ENCODE measurements around the gene NUBP1. TPM values are rescaled to one million over a fixed set of nuclear protein-coding genes. Genes with fewer than 3 reads are reported as not detected.

NUBP1 gene
- total and polyA plus RNA-seq, 9 of the 15 experiments (the other 6 are each of a cell fraction or from before 2014, with no cell fraction given) = 17.2 to 55.1 (median 35.6) TPM

GRCh38 chr16:10728003-10728887 is 15.4 kb upstream of the NUBP1 start:
- Histone ChIP-seq H3K4me2 (ENCODE audit: insufficient read depth, low read length) (no peak overlapping the region), H3K4me3 (no peak overlapping the region), H3K36me3 (ENCODE audit: control insufficient read depth, insufficient read depth, low read length) (no peaks in the 10 kb centered on the region), H2AFZ (ENCODE audit: low read depth, low read length) (no peak overlapping the region), H3K9me3 (replicated peaks; ENCODE audit: control insufficient read depth, insufficient read depth, low read depth, low read length) (no peaks in the 10 kb centered on the region), H3K9me1 (ENCODE audit: control insufficient read depth, insufficient read depth, low read length) (no peaks in the 10 kb centered on the region), H3K27ac (ENCODE audit: extremely low read depth, low read depth, low read length) (no peak overlapping the region), H4K20me1 (replicated peaks; ENCODE audit: control insufficient read depth, insufficient read depth, low read length) (no peaks in the 10 kb centered on the region), H3K4me1 (replicated peaks in 1 of 2; ENCODE audit: control insufficient read depth in 2 of 2, insufficient read depth in 2 of 2, low read length in 2 of 2) (no peaks in the 10 kb centered on the region; a peak in 1 of 5 replicates), H3K9ac (ENCODE audit: insufficient read depth in 1 of 2, low read depth in 2 of 2, low read length in 2 of 2) (no peak overlapping the region), H3K27me3 (ENCODE audit: control insufficient read depth in 2 of 2, insufficient read depth in 2 of 2, low read length in 2 of 2) (peaks cover 13 to 33% of the 10 kb centered on the region in 2 experiments), H3K79me2 (ENCODE audit: control insufficient read depth, insufficient read depth, low read length) (no peaks in the 10 kb centered on the region)
- ATAC-seq = no peak
- WGBS (ENCODE audit: insufficient coverage, low coverage, missing lambda C conversion rate) = 13% methylated on average over 16 of the region's 16 CpGs
- intact Hi-C loops (cut with micrococcal nuclease) = no loop called here
- no peak for DNase-seq (ENCODE audit: extremely low read depth in 1 of 4, low spot score in 3 of 4)
- ChIA-PET CTCF (ENCODE audit: low intra/inter-chr PET ratio) (no interaction called here), POLR2A (interaction anchor here (1.1 kb wide), 1 partner anchor 14 kb away, joined by 4 read pairs; no protein-coding TSS in a partner anchor)
- FAIRE-seq = no peak
- BruUV-seq (replicated peaks) = no TSS peak
- in situ Hi-C loops (cut with MboI) = no loop called here
- TF ChIP-seq ZNF778 (CRISPR knock-in tag; IDR thresholded peaks at IDR 0.05) (no peak), TOE1 (IDR thresholded peaks at IDR 0.05; ENCODE audit: borderline replicate concordance) (no peak), TOE1 (CRISPR knock-in tag; IDR thresholded peaks at IDR 0.05; ENCODE audit: borderline replicate concordance, low read depth) (no peak), MYBL2 (IDR thresholded peaks at IDR 0.05; ENCODE audit: low read depth) (no peak), MYBL2 (CRISPR knock-in tag; IDR thresholded peaks at IDR 0.05; ENCODE audit: borderline replicate concordance) (no peak), RBM15 (IDR thresholded peaks at IDR 0.05; ENCODE audit: insufficient read depth, low read length) (no peak), ARHGAP35 (IDR thresholded peaks at IDR 0.05; ENCODE audit: partially characterized antibody) (no peak), KDM4B (IDR thresholded peaks at IDR 0.05; ENCODE audit: borderline replicate concordance in 2 of 2, low read depth in 1 of 2) (no peak), ZNF384 (IDR thresholded peaks at IDR 0.05; ENCODE audit: low read depth, low read length) (no peak), ARID4B (CRISPR knock-in tag; IDR thresholded peaks at IDR 0.05) (no peak), NR2C2 (CRISPR knock-in tag; IDR thresholded peaks at IDR 0.05) (no peak), NR2C2 (tag; IDR thresholded peaks at IDR 0.05) (no peak), ZFPM2 (CRISPR knock-in tag; IDR thresholded peaks at IDR 0.05) (no peak), ZZZ3 (IDR thresholded peaks at IDR 0.05) (no peak), ZNF174 (CRISPR knock-in tag; IDR thresholded peaks at IDR 0.05) (no peak), SRF (CRISPR knock-in tag; IDR thresholded peaks at IDR 0.05) (no peak), ZNF696 (CRISPR knock-in tag; conservative IDR thresholded peaks at IDR 0.05) (no peak)
- TF ChIP-seq, protein P1, sequence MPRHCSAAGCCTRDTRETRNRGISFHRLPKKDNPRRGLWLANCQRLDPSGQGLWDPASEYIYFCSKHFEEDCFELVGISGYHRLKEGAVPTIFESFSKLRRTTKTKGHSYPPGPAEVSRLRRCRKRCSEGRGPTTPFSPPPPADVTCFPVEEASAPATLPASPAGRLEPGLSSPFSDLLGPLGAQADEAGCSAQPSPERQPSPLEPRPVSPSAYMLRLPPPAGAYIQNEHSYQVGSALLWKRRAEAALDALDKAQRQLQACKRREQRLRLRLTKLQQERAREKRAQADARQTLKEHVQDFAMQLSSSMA (CRISPR knock-in tag; IDR thresholded peaks at IDR 0.05) = no peak

All from K562 (cell line).